Gastrocnemius medialis (tissue), 4 donors: ENCODE measurements around the gene FIZ1.

Experiments
- POLR2A ChIP-seq, 2 donors: fragments of 450-650 bp; IDR thresholded peaks; one replicate each; pipeline ENCODE4 v1.6.1; 2017; ENCODE audit warnings: antibody characterized with exemption in 2 of 2, mild to moderate bottlenecking in 2 of 2, moderate library complexity in 2 of 2
- TF ChIP-seq, protein P1 (sequence below), 5 experiments: fragments of 450-650 bp in 3 of 5; fragments of 200-600 bp in 2 of 5; sonication (generic) in 2 of 5; IDR thresholded peaks in 4 of 5; conservative IDR thresholded peaks in 1 of 5; 1 replicate in 4 of 5; 2 replicates in 1 of 5; pipeline ENCODE4 v1.5.1; 2016 to 2019; ENCODE audit warnings: antibody characterized with exemption in 5 of 5, mild to moderate bottlenecking in 3 of 5, moderate library complexity in 3 of 5

GRCh38 chr19:55613930-55614710 lies 14.8 kb upstream of the FIZ1 start:
- no peak for TF ChIP-seq POLR2A (IDR thresholded peaks at IDR 0.05)
- TF ChIP-seq, protein P1, sequence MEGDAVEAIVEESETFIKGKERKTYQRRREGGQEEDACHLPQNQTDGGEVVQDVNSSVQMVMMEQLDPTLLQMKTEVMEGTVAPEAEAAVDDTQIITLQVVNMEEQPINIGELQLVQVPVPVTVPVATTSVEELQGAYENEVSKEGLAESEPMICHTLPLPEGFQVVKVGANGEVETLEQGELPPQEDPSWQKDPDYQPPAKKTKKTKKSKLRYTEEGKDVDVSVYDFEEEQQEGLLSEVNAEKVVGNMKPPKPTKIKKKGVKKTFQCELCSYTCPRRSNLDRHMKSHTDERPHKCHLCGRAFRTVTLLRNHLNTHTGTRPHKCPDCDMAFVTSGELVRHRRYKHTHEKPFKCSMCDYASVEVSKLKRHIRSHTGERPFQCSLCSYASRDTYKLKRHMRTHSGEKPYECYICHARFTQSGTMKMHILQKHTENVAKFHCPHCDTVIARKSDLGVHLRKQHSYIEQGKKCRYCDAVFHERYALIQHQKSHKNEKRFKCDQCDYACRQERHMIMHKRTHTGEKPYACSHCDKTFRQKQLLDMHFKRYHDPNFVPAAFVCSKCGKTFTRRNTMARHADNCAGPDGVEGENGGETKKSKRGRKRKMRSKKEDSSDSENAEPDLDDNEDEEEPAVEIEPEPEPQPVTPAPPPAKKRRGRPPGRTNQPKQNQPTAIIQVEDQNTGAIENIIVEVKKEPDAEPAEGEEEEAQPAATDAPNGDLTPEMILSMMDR (IDR thresholded peaks at IDR 0.05 in 4 of 5, conservative IDR thresholded peaks at IDR 0.05 in 1 of 5) = no peak
